Measurements from ENCODE around the gene UBE2G2. TPM values are rescaled to one million over a fixed set of nuclear protein-coding genes. Genes with fewer than 3 reads are reported as not detected.

UBE2G2 gene
- total and polyA plus RNA-seq, 3 donors from 2014 or later = 38.9 to 82.8 (median 73.6) TPM

GRCh38 chr21:44793592-44794374 is 7.8 kb downstream of the UBE2G2 start:
- TF ChIP-seq POLR2A (IDR thresholded peaks at IDR 0.05) (no peak), CTCF (IDR thresholded peaks at IDR 0.05) (peak in 1 of 3 experiments; percentile 1)
- H3K4me3 ChIP-seq = no peak overlapping the region
- no peaks in the 10 kb centered on the region for H3K36me3 ChIP-seq (ENCODE audit: low read depth, missing control alignments)
- H3K9me3 ChIP-seq = no peaks in the 10 kb centered on the region
- no peak overlapping the region for H3K27ac ChIP-seq
- H3K27me3 ChIP-seq = no peaks in the 10 kb centered on the region
- 36 to 54% methylated on average over 4 of the region's 4 CpGs for WGBS, 2 donors
- H3K4me1 ChIP-seq = no peaks in the 10 kb centered on the region
- intact Hi-C loops (cut with DNase I; ENCODE audit: low total_unique reads) = loop anchor here (10.0 kb wide), 1 partner anchor 279 kb away; no protein-coding TSS in a partner anchor
- DNase-seq = no peak

DNA sequence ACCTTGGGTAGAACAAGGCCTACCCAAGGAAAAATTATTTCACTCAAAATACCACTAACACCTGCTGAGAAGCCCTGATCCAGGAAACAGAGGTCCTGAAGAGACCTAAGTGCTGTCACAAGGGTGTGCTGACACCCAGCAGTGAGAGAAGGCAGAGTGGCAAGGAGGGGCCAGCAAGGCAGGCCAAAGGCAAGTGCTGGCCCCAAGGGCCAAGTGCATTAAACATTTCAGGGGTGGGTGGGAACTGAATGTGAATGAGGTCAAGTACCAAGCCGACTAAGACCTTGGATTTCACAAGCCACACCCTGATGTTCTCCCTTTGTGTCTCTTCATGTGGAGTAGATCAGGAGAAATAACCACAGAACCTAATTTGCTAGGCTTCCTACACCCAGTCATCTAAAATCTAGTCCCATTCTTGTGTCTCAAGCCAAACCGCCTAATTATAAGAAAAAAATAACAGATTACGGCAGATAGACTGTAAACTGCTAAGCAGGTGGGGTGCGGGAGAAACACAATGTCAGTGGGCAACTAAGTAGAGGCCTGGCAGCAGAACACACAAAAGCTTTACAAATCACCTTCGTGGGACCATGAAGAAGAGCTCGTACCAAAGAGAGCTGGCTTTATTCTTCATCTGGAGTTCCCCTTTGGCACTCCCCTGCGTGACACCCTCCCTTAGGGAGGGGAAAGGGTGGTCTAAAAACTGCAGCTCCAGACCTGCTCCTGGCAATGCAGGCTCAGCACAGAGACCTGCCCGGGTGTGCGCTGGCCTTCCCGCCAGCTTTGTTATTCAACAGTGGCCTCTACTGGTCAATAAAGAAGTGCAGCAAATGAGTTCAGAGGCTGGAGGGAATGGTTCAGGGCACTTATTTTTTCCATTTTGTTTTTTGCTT is 8.7 kb downstream of the UBE2G2 start:
- 26 to 40% methylated on average over 10 of the region's 10 CpGs for whole genome bisulfite sequencing, 2 donors
- peak; percentile 59 for DNase-seq
- H3K4me3 ChIP-seq = no peak overlapping the region
- H3K4me1 ChIP-seq = no peaks in the 10 kb centered on the region
- no peak overlapping the region for H3K27ac ChIP-seq
- intact Hi-C loops (cut with DNase I; ENCODE audit: low total_unique reads) = loop anchor here (10.0 kb wide), 1 partner anchor 278 kb away; no protein-coding TSS in a partner anchor
- no peaks in the 10 kb centered on the region for H3K9me3 ChIP-seq
- peak; percentile 51 to 69 (median 66) for TF ChIP-seq CTCF (IDR thresholded peaks at IDR 0.05)
- no peak for TF ChIP-seq POLR2A (IDR thresholded peaks at IDR 0.05)
- H3K27me3 ChIP-seq = no peaks in the 10 kb centered on the region
- no peaks in the 10 kb centered on the region for H3K36me3 ChIP-seq (ENCODE audit: low read depth, missing control alignments)

- H3K27me3 ChIP-seq = no peaks in the 10 kb centered on the region
- H3K36me3 ChIP-seq (ENCODE audit: low read depth, missing control alignments) = no peaks in the 10 kb centered on the region
- no peaks in the 10 kb centered on the region for H3K9me3 ChIP-seq
- no peak overlapping the region for H3K27ac ChIP-seq
- intact Hi-C loops (cut with DNase I; ENCODE audit: low total_unique reads) = loop anchor here (10.0 kb wide), 1 partner anchor 277 kb away; no protein-coding TSS in a partner anchor
- no peak for TF ChIP-seq POLR2A (IDR thresholded peaks at IDR 0.05)
- TF ChIP-seq CTCF (IDR thresholded peaks at IDR 0.05) = no peak
- H3K4me3 ChIP-seq = no peak overlapping the region
- no peaks in the 10 kb centered on the region for H3K4me1 ChIP-seq
- DNase-seq = no peak
- 88 to 98% methylated on average over 5 of the region's 5 CpGs for WGBS, 2 donors
Observed at GRCh38 chr21:44791993-44792392, 9.6 kb downstream of the UBE2G2 start.

DNA sequence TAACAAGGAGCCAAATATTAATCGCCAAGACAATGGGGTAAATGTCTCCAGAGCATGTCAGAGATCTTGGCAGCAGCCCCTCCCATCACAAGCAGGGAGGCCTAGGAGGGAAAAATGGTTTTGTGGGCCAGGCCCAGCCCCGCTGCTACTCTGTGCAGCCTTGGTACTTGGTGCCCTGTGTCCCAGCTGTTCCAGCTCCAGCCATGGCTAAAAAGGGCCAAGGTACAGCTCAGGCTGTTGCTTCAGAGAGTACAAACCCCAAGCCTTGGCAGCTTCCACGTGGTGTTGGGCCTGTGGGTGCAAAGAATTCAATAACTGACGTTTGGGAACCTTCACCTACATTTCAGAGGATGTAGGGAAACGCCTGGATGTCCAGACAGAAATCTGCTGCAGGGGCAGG is 10.4 kb downstream of the UBE2G2 start:
- Histone ChIP-seq H3K4me3 (no peak overlapping the region), H3K4me1 (no peaks in the 10 kb centered on the region), H3K36me3 (ENCODE audit: low read depth, missing control alignments) (no peaks in the 10 kb centered on the region), H3K27me3 (no peaks in the 10 kb centered on the region), H3K27ac (no peak overlapping the region), H3K9me3 (no peaks in the 10 kb centered on the region)
- 87 to 88% methylated on average over 4 to 5 of the region's 5 CpGs for WGBS, 2 donors
- intact Hi-C loops (cut with DNase I; ENCODE audit: low total_unique reads) = loop anchor here (10.0 kb wide), 1 partner anchor 276 kb away; no protein-coding TSS in a partner anchor
- DNase-seq = no peak
- no peak for TF ChIP-seq CTCF (IDR thresholded peaks at IDR 0.05)
- TF ChIP-seq POLR2A (IDR thresholded peaks at IDR 0.05) = no peak
